ENCODE measurements around the gene SLC38A9.

GRCh38 chr5:55618318-55618717 lies 93.8 kb downstream of the SLC38A9 start:
- TF ChIP-seq RAD21 (IDR thresholded peaks at IDR 0.05; ENCODE audit: low read length) (no peak), CTCF (IDR thresholded peaks at IDR 0.05) (no peak), EP300 (IDR thresholded peaks at IDR 0.05; ENCODE audit: borderline replicate concordance in 1 of 2, low read depth in 1 of 2, low read length in 1 of 2) (no peak), GABPA (IDR thresholded peaks at IDR 0.05; ENCODE audit: low read depth) (no peak)
